Activated CD8-positive, alpha-beta memory T cell treated with anti-CD3 and anti-CD28 coated beads for 36 hours (primary cell): Measurements from ENCODE around the gene SLC25A4. TPM values are rescaled to one million over a fixed set of nuclear protein-coding genes. Genes with fewer than 3 reads are reported as not detected.
"Not testable (repeated sequence)": the region's sequence is repeated elsewhere in the genome, so short reads cannot be mapped to it uniquely, and the experiment has no call there.

Source experiments
- CTCF ChIA-PET: fragments of 350-600 bp; sonication (Branson Sonifier 250); formaldehyde crosslinking; loops from one replicate; lab custom pipeline; 2021; ENCODE audit warnings: antibody characterized with exemption; lab: Charles Lee
- POLR2A ChIA-PET: fragments of 350-600 bp; sonication (Branson Sonifier 250); formaldehyde crosslinking; loops from one replicate; lab custom pipeline; 2021; ENCODE audit warnings: antibody characterized with exemption; lab: Charles Lee
- total RNA-seq, 2 experiments: library from RNA; stranded (reverse); gene quantifications; one replicate each; pipeline ENCODE4 v1.2.3, GENCODE V29; 2021

SLC25A4 gene
- total RNA-seq, result 10 to 100 TPM; 13.9 to 14.0 TPM

- POLR2A ChIA-PET, result interaction anchor here (0.5 to 1.2 kb wide), 6 partner anchors 9 to 251 kb away, joined by 3 to 4 read pairs (median 3); no protein-coding TSS in a partner anchor
Measured at GRCh38 chr4:185142912-185143600, at the start of gene SLC25A4. TSS of gene SLC25A4 (plus strand) at chr4:185143266. CDS start at chr4:185143373, 107 bp downstream.

GRCh38 chr4:185093603-185094002 is 49.5 kb upstream of the SLC25A4 start:
- CTCF ChIA-PET, result interaction anchor here (0.6 kb wide), 1 partner anchor 39 kb away, joined by 4 read pairs; no protein-coding TSS in a partner anchor

More at GRCh38 chr4:185142912-185143600, at the start of gene SLC25A4:
- CTCF ChIA-PET, result interaction anchor here (0.5 to 3.0 kb wide), 8 partner anchors 9 to 433 kb away, joined by 3 to 10 read pairs (median 3); no protein-coding TSS in a partner anchor

GRCh38 chr4:185096032-185096653 is 46.9 kb upstream of the SLC25A4 start:
- POLR2A ChIA-PET, result no interaction called here
- CTCF ChIA-PET, result interaction anchor here (0.9 to 2.2 kb wide), 4 partner anchors 56 to 91 kb away, joined by 3 to 10 read pairs (median 4); no protein-coding TSS in a partner anchor

More at GRCh38 chr4:185093603-185094002, 49.5 kb upstream of the SLC25A4 start:
- POLR2A ChIA-PET, result no interaction called here

GRCh38 chr4:185098474-185098873 is 44.6 kb upstream of the SLC25A4 start:
- ChIA-PET POLR2A (no interaction called here), CTCF (interaction anchor here (1.2 to 1.3 kb wide), 2 partner anchors 36 to 59 kb away, joined by 4 to 5 read pairs; no protein-coding TSS in a partner anchor)

GRCh38 chr4:185099024-185099682 is 43.9 kb upstream of the SLC25A4 start:
- ChIA-PET POLR2A (no interaction called here), CTCF (interaction anchor here (1.3 kb wide), 1 partner anchor 59 kb away, joined by 4 read pairs; no protein-coding TSS in a partner anchor)

GRCh38 chr4:185099940-185100339 is 43.1 kb upstream of the SLC25A4 start:
- POLR2A ChIA-PET, result no interaction called here
- CTCF ChIA-PET, result no interaction called here

GRCh38 chr4:185100423-185100822 is 42.6 kb upstream of the SLC25A4 start:
- CTCF ChIA-PET, result no interaction called here

GRCh38 chr4:185101354-185101890 is 41.6 kb upstream of the SLC25A4 start:
- ChIA-PET POLR2A (no interaction called here), CTCF (no interaction called here)

More at GRCh38 chr4:185100423-185100822, 42.6 kb upstream of the SLC25A4 start:
- POLR2A ChIA-PET, result no interaction called here

- POLR2A ChIA-PET, result no interaction called here
- CTCF ChIA-PET, result no interaction called here
Measured at GRCh38 chr4:185104733-185105132, 38.3 kb upstream of the SLC25A4 start.

- CTCF ChIA-PET, result no interaction called here
- POLR2A ChIA-PET, result no interaction called here
Measured at GRCh38 chr4:185106353-185106752, 36.7 kb upstream of the SLC25A4 start.

GRCh38 chr4:185107574-185107973 is 35.5 kb upstream of the SLC25A4 start:
- POLR2A ChIA-PET, CTCF ChIA-PET: not testable (repeated sequence)

- ChIA-PET CTCF (no interaction called here), POLR2A (no interaction called here)
Measured at GRCh38 chr4:185108185-185108584, 34.9 kb upstream of the SLC25A4 start.

- ChIA-PET CTCF (interaction anchor here (1.2 kb wide), 1 partner anchor 25 kb away, joined by 8 read pairs; no protein-coding TSS in a partner anchor), POLR2A (no interaction called here)
Measured at GRCh38 chr4:185108669-185109068, 34.4 kb upstream of the SLC25A4 start.

- ChIA-PET CTCF (interaction anchor here (1.2 kb wide), 1 partner anchor 24 kb away, joined by 8 read pairs; no protein-coding TSS in a partner anchor), POLR2A (no interaction called here)
Measured at GRCh38 chr4:185109736-185110135, 33.3 kb upstream of the SLC25A4 start.

GRCh38 chr4:185110375-185110823 is 32.7 kb upstream of the SLC25A4 start:
- POLR2A ChIA-PET, result no interaction called here
- CTCF ChIA-PET, result no interaction called here

- POLR2A ChIA-PET, result no interaction called here
- CTCF ChIA-PET, result no interaction called here
Measured at GRCh38 chr4:185112104-185112503, 31.0 kb upstream of the SLC25A4 start.

- CTCF ChIA-PET, result no interaction called here
- POLR2A ChIA-PET, result no interaction called here
Measured at GRCh38 chr4:185113340-185113739, 29.7 kb upstream of the SLC25A4 start.

GRCh38 chr4:185115827-185116232 is 27.2 kb upstream of the SLC25A4 start:
- POLR2A ChIA-PET, result no interaction called here

GRCh38 chr4:185117300-185117934 is 25.6 kb upstream of the SLC25A4 start:
- ChIA-PET CTCF (no interaction called here), POLR2A (no interaction called here)

More at GRCh38 chr4:185115827-185116232, 27.2 kb upstream of the SLC25A4 start:
- CTCF ChIA-PET, result no interaction called here
